SK-N-MC (cell line): ENCODE data around the gene CCDC154.

Experiments
- DNase-seq: peaks from one replicate; pipeline ENCODE4 v3.0.0-alpha.2; 2011; ENCODE audit warnings: low read depth, low spot score
- H3K27ac ChIP-seq: fragments of 200-600 bp; sonication (generic); 2 replicates; pipeline ENCODE4 v1.5.1; 2016; ENCODE audit warnings: mixed run types
- H3K36me3 ChIP-seq: fragments of 200-600 bp; sonication (generic); 2 replicates; pipeline ENCODE4 v1.6.1; 2017; ENCODE audit warnings: antibody characterized with exemption, low read length, mixed read lengths; ENCODE audit not compliant: insufficient read depth
- H3K4me3 ChIP-seq: fragments of 200-600 bp; sonication (generic); 2 replicates; pipeline ENCODE4 v1.5.1; 2016
- H3K9ac ChIP-seq: fragments of 200-600 bp; sonication (generic); 2 replicates; pipeline ENCODE4 v1.8.0; 2017; ENCODE audit warnings: mixed run types, mixed read lengths; ENCODE audit not compliant: insufficient read length
- H3K9me3 ChIP-seq: fragments of 200-600 bp; sonication (generic); 2 replicates; pipeline ENCODE4 v1.6.1; 2017; ENCODE audit warnings: low read depth, mild to moderate bottlenecking, antibody characterized with exemption, low read length, moderate library complexity, mixed read lengths
- EZH2 ChIP-seq: fragments of 200-600 bp; sonication (generic); IDR thresholded peaks from one replicate; pipeline ENCODE4 v1.6.1; 2017; ENCODE audit warnings: antibody characterized with exemption
- FOXP2 ChIP-seq: optimal IDR thresholded peaks from 2 replicates; pipeline ENCODE3; 2011; ENCODE audit warnings: mild to moderate bottlenecking, moderate library complexity; ENCODE audit not compliant: insufficient read depth; ENCODE audit errors: extremely low read length, control extremely low read depth
- POLR2AphosphoS5 ChIP-seq: IDR thresholded peaks from 2 replicates; pipeline ENCODE4 v1.6.1; 2012; ENCODE audit warnings: mild to moderate bottlenecking, low read depth, low read length, borderline replicate concordance

The CCDC154 gene

GRCh38 chr16:1435921-1436697, 8.2 kb downstream of the CCDC154 start:
- Histone ChIP-seq H3K4me3 (no peak overlapping the region), H3K9ac (no peak overlapping the region), H3K27ac (no peak overlapping the region), H3K36me3 (no peaks in the 10 kb centered on the region), H3K9me3 (no peaks in the 10 kb centered on the region)
- no peak for DNase-seq
- TF ChIP-seq FOXP2 (no peak), POLR2AphosphoS5 (no peak), EZH2 (no peak)

GRCh38 chr16:1434644-1435592, 9.4 kb downstream of the CCDC154 start:
- H3K9me3 ChIP-seq, result no peaks in the 10 kb centered on the region
- H3K27ac ChIP-seq, result no peak overlapping the region
- no peak for DNase-seq
- H3K9ac ChIP-seq, result no peak overlapping the region
- no peak overlapping the region for H3K4me3 ChIP-seq
- TF ChIP-seq FOXP2 (no peak), POLR2AphosphoS5 (no peak), EZH2 (no peak)
- no peaks in the 10 kb centered on the region for H3K36me3 ChIP-seq

- H3K4me3 ChIP-seq, result no peak overlapping the region
- H3K9ac ChIP-seq, result no peak overlapping the region
- no peak for DNase-seq
- TF ChIP-seq FOXP2 (no peak), EZH2 (no peak)
- no peak overlapping the region for H3K27ac ChIP-seq
- no peaks in the 10 kb centered on the region for H3K36me3 ChIP-seq
- H3K9me3 ChIP-seq, result no peaks in the 10 kb centered on the region
These were observed 10.6 kb downstream of the CCDC154 start for GRCh38 chr16:1433756-1434155.

- no peak for TF ChIP-seq FOXP2
- TF ChIP-seq POLR2AphosphoS5, result no peak
- no peak for TF ChIP-seq EZH2
These were observed 11.1 kb downstream of the CCDC154 start for GRCh38 chr16:1433263-1433560.

GRCh38 chr16:1432388-1433262, 11.7 kb downstream of the CCDC154 start:
- Histone ChIP-seq H3K9ac (no peak overlapping the region), H3K4me3 (no peak overlapping the region), H3K27ac (no peak overlapping the region), H3K9me3 (no peaks in the 10 kb centered on the region), H3K36me3 (no peaks in the 10 kb centered on the region)
- no peak for DNase-seq
- no peak for TF ChIP-seq EZH2
- TF ChIP-seq POLR2AphosphoS5, result no peak
- TF ChIP-seq FOXP2, result no peak

More at GRCh38 chr16:1433263-1433560, 11.1 kb downstream of the CCDC154 start:
- H3K9me3 ChIP-seq, result no peaks in the 10 kb centered on the region
- H3K36me3 ChIP-seq, result no peaks in the 10 kb centered on the region
- no peak overlapping the region for H3K27ac ChIP-seq
- H3K4me3 ChIP-seq, result no peak overlapping the region
- H3K9ac ChIP-seq, result no peak overlapping the region
- no peak for DNase-seq

- Histone ChIP-seq H3K27ac (no peak overlapping the region), H3K36me3 (no peaks in the 10 kb centered on the region), H3K4me3 (no peak overlapping the region), H3K9ac (no peak overlapping the region), H3K9me3 (no peaks in the 10 kb centered on the region)
- DNase-seq, result no peak
- TF ChIP-seq FOXP2 (no peak), POLR2AphosphoS5 (no peak), EZH2 (no peak)
These were observed 12.7 kb downstream of the CCDC154 start for GRCh38 chr16:1431497-1432270.

GRCh38 chr16:1430759-1431496, 13.4 kb downstream of the CCDC154 start, which contains the start of gene PERCC1:
Gene PERCC1 (plus strand): TSS chr16:1431078. CDS start chr16:1432594, 1,516 bp downstream.
- no peak within 1 kb of the TSS for H3K4me3 ChIP-seq
- H3K9ac ChIP-seq, result no peak within 1 kb of the TSS
- H3K36me3 ChIP-seq, result no peaks in the 10 kb centered on the region
- H3K9me3 ChIP-seq, result no peaks in the 10 kb centered on the region
- no peak within 1 kb of the TSS for H3K27ac ChIP-seq
- DNase-seq, result no peak
- TF ChIP-seq POLR2AphosphoS5 (no peak), EZH2 (no peak), FOXP2 (no peak)
